Panc1 (cell line): ENCODE data around the gene ZNF19. TPM values are rescaled to one million over a fixed set of nuclear protein-coding genes. Genes with fewer than 3 reads are reported as not detected.
A peak's percentile ranks its signal among the peaks of the same experiment; 100 is the strongest.

Experiments
- ATAC-seq: fragments of 200-7000 bp; cut with Tn5 transposase; 2 replicates; pipeline ENCODE4 v1.9.1; 2020; ENCODE audit warnings: mild to moderate bottlenecking, moderate library complexity
- BruUV-seq: library from RNA; stranded (reverse); fragments of 400-500 nt; replicated peaks from 2 replicates; lab custom pipeline; 2021; lab: Mats Ljungman, UMichigan
- CTCF ChIA-PET: fragments of 300-600 bp; sonication (Branson Sonifier 250); formaldehyde crosslinking; loops from one replicate; lab custom pipeline; 2022; ENCODE audit warnings: antibody characterized with exemption; lab: Charles Lee
- POLR2A ChIA-PET: fragments of 300-600 bp; sonication (Branson Sonifier 250); formaldehyde crosslinking; loops from one replicate; lab custom pipeline; 2022; ENCODE audit warnings: antibody characterized with exemption; lab: Charles Lee
- DNase-seq: peaks from one replicate; pipeline ENCODE4 v3.0.0-alpha.2; 2010; ENCODE audit warnings: low read depth, low spot score
- H3K27ac ChIP-seq: 2 replicates; pipeline ENCODE4 v1.5.1; 2011; ENCODE audit warnings: mild to moderate bottlenecking, low read length, inconsistent platforms
- H3K27me3 ChIP-seq: fragments of 200-500 bp; sonication (Bioruptor generic); 2 replicates; pipeline ENCODE4 v1.6.0; 2014; ENCODE audit warnings: low read length, inconsistent platforms; ENCODE audit not compliant: control insufficient read depth, insufficient read depth
- H3K36me3 ChIP-seq: fragments of 200-500 bp; sonication (Bioruptor generic); 2 replicates; pipeline ENCODE4 v1.5.1; 2014; ENCODE audit warnings: inconsistent platforms, mild to moderate bottlenecking, low read length, moderate library complexity; ENCODE audit not compliant: control insufficient read depth, insufficient read depth
- H3K4me1 ChIP-seq: 2 replicates; pipeline ENCODE4 v1.5.1; 2011; ENCODE audit warnings: inconsistent platforms, mild to moderate bottlenecking, low read length, moderate library complexity; ENCODE audit not compliant: control insufficient read depth, insufficient read depth
- H3K4me3 ChIP-seq, 2 experiments: 2 replicates each; pipeline ENCODE4 v1.5.1; 2011 to 2012; ENCODE audit warnings: low read depth in 2 of 2, low read length in 2 of 2, mild to moderate bottlenecking in 2 of 2, inconsistent platforms in 1 of 2, moderate library complexity in 1 of 2
- H3K9me3 ChIP-seq: fragments of 200-500 bp; sonication (Bioruptor generic); 2 replicates; pipeline ENCODE4 v1.5.1; 2014; ENCODE audit warnings: low read depth, mild to moderate bottlenecking, inconsistent platforms, low read length, moderate library complexity; ENCODE audit not compliant: control insufficient read depth, insufficient read depth
- CTCF ChIP-seq: fragments of 450-650 bp; IDR thresholded peaks from 2 replicates; pipeline ENCODE4 v1.5.1; 2017; ENCODE audit warnings: mild to moderate bottlenecking
- POLR2AphosphoS5 ChIP-seq: IDR thresholded peaks from 2 replicates; pipeline ENCODE4 v1.6.1; 2012; ENCODE audit warnings: mild to moderate bottlenecking, low read depth, low read length, moderate library complexity
- REST ChIP-seq, 2 experiments: IDR thresholded peaks; 2 replicates each; pipeline ENCODE4 v1.6.1; 2011 to 2012; ENCODE audit warnings: low read depth in 2 of 2, control low read depth in 1 of 2, low read length in 1 of 2, mild to moderate bottlenecking in 1 of 2, moderate library complexity in 1 of 2; ENCODE audit not compliant: insufficient read depth in 1 of 2
- SIN3A ChIP-seq: IDR thresholded peaks from 2 replicates; pipeline ENCODE4 v1.6.1; 2012; ENCODE audit warnings: low read depth, mild to moderate bottlenecking, low read length, moderate library complexity, borderline replicate concordance; ENCODE audit not compliant: insufficient read depth
- TCF7L2 ChIP-seq: IDR thresholded peaks from 2 replicates; pipeline ENCODE4 v1.6.1; 2011; ENCODE audit warnings: mild to moderate bottlenecking, low read depth, low read length, inconsistent platforms
- in situ Hi-C: cut with HindIII; loops from 2 replicates; pipeline ENCODE4 v1.10.0; 2016; ENCODE audit warnings: low sequenced_read_pairs, low pct_unique_long_range_greater_than_20kb
- intact Hi-C: fragments of 100-400 bp; cut with micrococcal nuclease; formaldehyde crosslinking; loops from one replicate; pipeline ENCODE4 v1.10.0; 2022; ENCODE audit not compliant: unreplicated experiment
- total RNA-seq: library from RNA; stranded (reverse); gene quantifications from one replicate; pipeline ENCODE4 v1.2.1, GENCODE V29; 2021; ENCODE audit not compliant: unreplicated experiment

Gene ZNF19
- total RNA-seq, 1 experiment from 2014 or later, result 2.5 TPM

GRCh38 chr16:71464231-71464630, 24.9 kb downstream of the ZNF19 start:
- BruUV-seq, result no TSS peak
- H3K36me3 ChIP-seq, result peaks cover 8% of the 10 kb centered on the region; the same call in 1 of the 2 replicates
- peaks cover 2% of the 10 kb centered on the region; the same call in 1 of the 2 replicates for H3K9me3 ChIP-seq
- intact Hi-C loops (no loop called here), in situ Hi-C loops (no loop called here)
- no peak overlapping the region for H3K27ac ChIP-seq
- CTCF ChIA-PET, result interaction anchor here (0.6 kb wide), 1 partner anchor 35 kb away, joined by 3 read pairs; no protein-coding TSS in a partner anchor
- TF ChIP-seq TCF7L2 (no peak), CTCF (no peak), POLR2AphosphoS5 (no peak), REST (IDR thresholded peaks at IDR 0.05; ENCODE audit: insufficient read depth in 1 of 2, low read depth in 2 of 2, low read length in 1 of 2) (no peak), SIN3A (no peak)
- DNase-seq, result no peak
- no peak for ATAC-seq
- no peaks in the 10 kb centered on the region; the same call in 1 of the 2 replicates for H3K4me1 ChIP-seq
- no peaks in the 10 kb centered on the region for H3K27me3 ChIP-seq
- POLR2A ChIA-PET, result interaction anchor here (0.5 kb wide), 1 partner anchor 690 kb away, joined by 4 read pairs; no protein-coding TSS in a partner anchor
- H3K4me3 ChIP-seq, result no peak overlapping the region

- POLR2A ChIA-PET, result no interaction called here
- ATAC-seq (peak; percentile 100), DNase-seq (no peak)
- Histone ChIP-seq H3K27ac (peak within 1 kb of the TSS; percentile 83), H3K4me3 (peak within 1 kb of the TSS; percentile 89 to 92), H3K27me3 (no peaks in the 10 kb centered on the region), H3K36me3 (peaks cover 8% of the 10 kb centered on the region; the same call in 1 of the 2 replicates), H3K9me3 (peaks cover 2% of the 10 kb centered on the region; the same call in 1 of the 2 replicates), H3K4me1 (no peaks in the 10 kb centered on the region; the same call in 1 of the 2 replicates)
- in situ Hi-C loops (no loop called here), intact Hi-C loops (loop anchor here (1.0 kb wide), 1 partner anchor 22 kb away; no protein-coding TSS in a partner anchor)
- CTCF ChIA-PET, result interaction anchor here (0.6 kb wide), 1 partner anchor 439 kb away, joined by 4 read pairs; no protein-coding TSS in a partner anchor
- TSS peak; percentile 74 for BruUV-seq
- TF ChIP-seq SIN3A, result peak; percentile 72; the same call in 1 of the 2 replicates
- peak; percentile 81 for TF ChIP-seq POLR2AphosphoS5
- TF ChIP-seq TCF7L2, result no peak
- peak in 1 of 2 experiments; percentile 63; a peak in 1 of 4 replicates for TF ChIP-seq REST (IDR thresholded peaks at IDR 0.05; ENCODE audit: insufficient read depth in 1 of 2, low read depth in 2 of 2, low read length in 1 of 2)
Measured at GRCh38 chr16:71461686-71462648, 27.2 kb downstream of the ZNF19 start, which contains the start of gene ZNF23. Gene ZNF23, minus strand, starts transcription at chr16:71462247. Its CDS starts 5,451 bp downstream, at chr16:71456796.
